Transverse colon (tissue), 3 donors: ENCODE data around the gene POU2F1.

Experiments
- CTCF ChIP-seq, 5 experiments: fragments of 200-600 bp in 3 of 5; fragments of 450-650 bp in 2 of 5; sonication (generic) in 3 of 5; IDR thresholded peaks; 1 replicate in 2 of 5; 2 replicates in 3 of 5; pipeline ENCODE4 v1.5.1; 2016 to 2017; ENCODE audit warnings: antibody characterized with exemption in 5 of 5, inconsistent platforms in 3 of 5, mild to moderate bottlenecking in 2 of 5, moderate library complexity in 1 of 5
- EP300 ChIP-seq: sonication (generic); formaldehyde crosslinking; IDR thresholded peaks from one replicate; pipeline ENCODE4 v1.6.1; 2017; ENCODE audit warnings: antibody characterized with exemption, low read depth

GRCh38 chr1:167465743-167466142, 245.1 kb downstream of the POU2F1 start:
- TF ChIP-seq CTCF (IDR thresholded peaks at IDR 0.05) (no peak), EP300 (no peak)
